ENCODE results near the gene RANBP3.
A peak's percentile ranks its signal among the peaks of the same experiment; 100 is the strongest.

The RANBP3 gene

GRCh38 chr19:6005321-6006069 is 27.6 kb upstream of the RANBP3 start:
- H3K4me1 ChIP-seq (ENCODE audit: control insufficient read depth, insufficient read depth, low read length) = no peaks in the 10 kb centered on the region
- H3K9me3 ChIP-seq (replicated peaks; ENCODE audit: low read length) = no peaks in the 10 kb centered on the region
- no peak overlapping the region for H3K9ac ChIP-seq (ENCODE audit: low read depth, low read length)
- H3K36me3 ChIP-seq (ENCODE audit: insufficient read depth, low read length) = no peaks in the 10 kb centered on the region
- no peak overlapping the region for H3K4me2 ChIP-seq (ENCODE audit: low read length)
- no peak overlapping the region for H3K4me3 ChIP-seq (ENCODE audit: low read length)
- no peaks in the 10 kb centered on the region for H3K27me3 ChIP-seq (ENCODE audit: control insufficient read depth, insufficient read depth, low read length)

DNA sequence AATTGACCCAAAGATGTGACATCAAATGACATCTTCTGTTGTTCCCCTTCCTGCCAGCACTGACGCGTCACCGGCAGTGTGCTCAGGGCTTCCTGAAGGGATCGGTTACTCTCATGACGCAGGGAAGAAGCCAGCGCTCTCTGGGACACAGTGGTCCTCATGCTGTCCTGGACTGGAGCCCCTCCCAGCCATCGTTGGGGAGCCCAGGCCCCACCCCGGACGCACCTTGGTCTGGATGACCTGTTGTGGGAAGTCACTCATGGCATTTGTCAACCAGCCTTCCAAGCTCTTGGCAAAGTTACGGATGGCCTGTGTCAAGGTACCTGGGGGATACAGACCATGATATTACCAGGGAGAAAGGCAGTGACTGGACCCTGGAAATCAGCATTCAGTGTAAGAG is 26.0 kb upstream of the RANBP3 start:
- H3K4me3 ChIP-seq (ENCODE audit: low read length) = no peak overlapping the region
- no peaks in the 10 kb centered on the region for H3K27me3 ChIP-seq (ENCODE audit: control insufficient read depth, insufficient read depth, low read length)
- H3K4me1 ChIP-seq (ENCODE audit: control insufficient read depth, insufficient read depth, low read length) = no peaks in the 10 kb centered on the region
- no peak overlapping the region for H3K9ac ChIP-seq (ENCODE audit: low read depth, low read length)
- no peak overlapping the region for H3K4me2 ChIP-seq (ENCODE audit: low read length)
- no peaks in the 10 kb centered on the region for H3K9me3 ChIP-seq (replicated peaks; ENCODE audit: low read length)
- no peaks in the 10 kb centered on the region for H3K36me3 ChIP-seq (ENCODE audit: insufficient read depth, low read length)

GRCh38 chr19:6002591-6002990 is 24.7 kb upstream of the RANBP3 start:
- H3K9ac ChIP-seq (ENCODE audit: low read depth, low read length) = no peak overlapping the region
- H3K36me3 ChIP-seq (ENCODE audit: insufficient read depth, low read length) = no peaks in the 10 kb centered on the region
- H3K9me3 ChIP-seq (replicated peaks; ENCODE audit: low read length) = no peaks in the 10 kb centered on the region
- no peak overlapping the region for H3K4me2 ChIP-seq (ENCODE audit: low read length)
- no peaks in the 10 kb centered on the region for H3K27me3 ChIP-seq (ENCODE audit: control insufficient read depth, insufficient read depth, low read length)
- no peak overlapping the region for H3K4me3 ChIP-seq (ENCODE audit: low read length)
- H3K4me1 ChIP-seq (ENCODE audit: control insufficient read depth, insufficient read depth, low read length) = no peaks in the 10 kb centered on the region

DNA sequence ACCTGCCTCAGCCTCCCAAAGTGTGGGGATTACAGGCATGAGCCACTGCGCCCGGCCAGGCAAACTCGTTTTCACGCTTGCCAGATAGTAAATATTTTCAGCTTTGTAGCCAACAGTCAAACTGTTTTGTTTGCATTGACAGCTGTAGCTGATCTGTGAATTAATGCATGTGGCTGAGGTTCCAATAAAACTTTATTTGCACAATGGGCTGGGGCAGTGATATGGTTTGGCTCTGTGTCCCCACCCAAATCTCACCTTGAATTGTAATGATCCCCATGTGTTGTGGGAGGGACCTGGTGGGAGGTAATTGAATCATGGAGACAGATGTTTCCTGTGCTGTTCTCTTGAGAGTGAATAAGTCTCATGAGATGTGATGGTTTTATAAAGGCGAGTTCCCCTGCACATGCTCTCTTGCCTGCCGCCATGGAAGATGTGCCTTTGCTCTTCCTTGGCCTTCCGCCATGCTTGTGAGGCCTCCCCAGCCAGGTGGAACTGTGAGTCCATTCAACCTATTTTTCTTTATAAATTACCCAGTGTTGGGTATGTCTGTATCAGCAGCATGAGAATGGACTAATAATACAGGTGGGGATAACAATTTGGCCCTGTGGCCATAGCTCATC is 22.4 kb upstream of the RANBP3 start:
- Histone ChIP-seq H3K4me2 (ENCODE audit: low read length) (no peak overlapping the region), H3K27me3 (ENCODE audit: control insufficient read depth, insufficient read depth, low read length) (no peaks in the 10 kb centered on the region), H3K36me3 (ENCODE audit: insufficient read depth, low read length) (no peaks in the 10 kb centered on the region), H3K4me3 (ENCODE audit: low read length) (no peak overlapping the region), H3K4me1 (ENCODE audit: control insufficient read depth, insufficient read depth, low read length) (no peaks in the 10 kb centered on the region), H3K9me3 (replicated peaks; ENCODE audit: low read length) (no peaks in the 10 kb centered on the region), H3K9ac (ENCODE audit: low read depth, low read length) (no peak overlapping the region)

- H3K36me3 ChIP-seq (ENCODE audit: insufficient read depth, low read length) = no peaks in the 10 kb centered on the region
- H3K27me3 ChIP-seq (ENCODE audit: control insufficient read depth, insufficient read depth, low read length) = no peaks in the 10 kb centered on the region
- no peaks in the 10 kb centered on the region for H3K4me1 ChIP-seq (ENCODE audit: control insufficient read depth, insufficient read depth, low read length)
- H3K9ac ChIP-seq (ENCODE audit: low read depth, low read length) = no peak overlapping the region
- no peaks in the 10 kb centered on the region for H3K9me3 ChIP-seq (replicated peaks; ENCODE audit: low read length)
- no peak overlapping the region for H3K4me2 ChIP-seq (ENCODE audit: low read length)
- H3K4me3 ChIP-seq (ENCODE audit: low read length) = no peak overlapping the region
Measured at GRCh38 chr19:5999693-6000092, 21.8 kb upstream of the RANBP3 start.

DNA sequence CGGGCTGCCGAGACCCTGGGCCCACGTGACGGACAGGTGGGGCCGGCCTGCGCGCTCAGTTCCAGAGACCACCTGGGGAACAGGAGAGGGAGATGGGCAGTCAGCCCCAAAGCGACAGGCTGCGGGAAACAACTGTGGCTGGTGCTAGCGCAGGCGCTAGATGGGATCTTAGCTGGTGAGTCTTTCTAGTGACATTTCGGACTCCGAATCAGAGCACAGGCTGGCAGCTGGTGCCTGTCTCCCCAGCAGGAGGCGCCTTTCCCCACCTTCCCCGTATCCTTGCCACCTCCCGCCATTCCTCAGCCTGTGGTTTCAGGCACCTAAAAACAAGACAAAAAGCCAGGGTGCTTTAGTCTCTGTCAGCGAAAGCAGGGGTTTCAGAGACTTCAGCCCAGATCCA is 19.4 kb upstream of the RANBP3 start:
- Histone ChIP-seq H3K4me3 (ENCODE audit: low read length) (no peak overlapping the region), H3K4me1 (ENCODE audit: control insufficient read depth, insufficient read depth, low read length) (peaks cover 9% of the 10 kb centered on the region), H3K9ac (ENCODE audit: low read depth, low read length) (no peak overlapping the region), H3K36me3 (ENCODE audit: insufficient read depth, low read length) (no peaks in the 10 kb centered on the region), H3K27me3 (ENCODE audit: control insufficient read depth, insufficient read depth, low read length) (no peaks in the 10 kb centered on the region), H3K4me2 (ENCODE audit: low read length) (no peak overlapping the region), H3K9me3 (replicated peaks; ENCODE audit: low read length) (no peaks in the 10 kb centered on the region)

GRCh38 chr19:5996623-5997320 is 18.8 kb upstream of the RANBP3 start:
- Histone ChIP-seq H3K36me3 (ENCODE audit: insufficient read depth, low read length) (no peaks in the 10 kb centered on the region), H3K4me3 (ENCODE audit: low read length) (no peak overlapping the region), H3K4me2 (ENCODE audit: low read length) (no peak overlapping the region), H3K27me3 (ENCODE audit: control insufficient read depth, insufficient read depth, low read length) (no peaks in the 10 kb centered on the region), H3K4me1 (ENCODE audit: control insufficient read depth, insufficient read depth, low read length) (peaks cover 9% of the 10 kb centered on the region), H3K9ac (ENCODE audit: low read depth, low read length) (no peak overlapping the region), H3K9me3 (replicated peaks; ENCODE audit: low read length) (no peaks in the 10 kb centered on the region)

GRCh38 chr19:5996102-5996501 is 18.2 kb upstream of the RANBP3 start:
- H3K36me3 ChIP-seq (ENCODE audit: insufficient read depth, low read length) = no peaks in the 10 kb centered on the region
- peaks cover 9% of the 10 kb centered on the region for H3K4me1 ChIP-seq (ENCODE audit: control insufficient read depth, insufficient read depth, low read length)
- no peaks in the 10 kb centered on the region for H3K27me3 ChIP-seq (ENCODE audit: control insufficient read depth, insufficient read depth, low read length)
- H3K9ac ChIP-seq (ENCODE audit: low read depth, low read length) = no peak overlapping the region
- H3K4me2 ChIP-seq (ENCODE audit: low read length) = no peak overlapping the region
- no peaks in the 10 kb centered on the region for H3K9me3 ChIP-seq (replicated peaks; ENCODE audit: low read length)
- no peak overlapping the region for H3K4me3 ChIP-seq (ENCODE audit: low read length)

DNA sequence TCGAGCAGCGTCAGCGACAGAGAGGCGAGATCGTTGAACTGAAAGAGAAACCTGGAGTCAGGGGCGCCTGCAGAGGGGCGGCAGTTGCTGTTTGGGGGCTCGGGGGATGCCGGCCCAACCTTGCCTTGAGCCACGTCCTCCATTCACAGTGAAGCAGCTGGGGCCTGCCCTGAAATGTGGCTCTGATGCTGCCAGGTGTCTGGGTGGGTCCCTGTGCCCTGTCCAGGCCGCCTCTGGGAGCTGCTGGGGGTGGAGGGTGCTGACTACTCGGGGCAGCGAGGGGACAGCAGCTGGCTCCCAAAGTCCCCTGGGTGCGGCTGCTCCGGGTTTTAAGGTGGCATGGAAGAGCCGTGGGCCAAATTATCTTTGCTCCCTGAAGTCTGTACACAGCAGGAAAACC is 17.7 kb upstream of the RANBP3 start:
- peaks cover 9% of the 10 kb centered on the region for H3K4me1 ChIP-seq (ENCODE audit: control insufficient read depth, insufficient read depth, low read length)
- no peak overlapping the region for H3K9ac ChIP-seq (ENCODE audit: low read depth, low read length)
- no peak overlapping the region for H3K4me3 ChIP-seq (ENCODE audit: low read length)
- no peaks in the 10 kb centered on the region for H3K36me3 ChIP-seq (ENCODE audit: insufficient read depth, low read length)
- no peak overlapping the region for H3K4me2 ChIP-seq (ENCODE audit: low read length)
- no peaks in the 10 kb centered on the region for H3K27me3 ChIP-seq (ENCODE audit: control insufficient read depth, insufficient read depth, low read length)
- no peaks in the 10 kb centered on the region for H3K9me3 ChIP-seq (replicated peaks; ENCODE audit: low read length)

GRCh38 chr19:5994405-5995165 is 16.6 kb upstream of the RANBP3 start:
- Histone ChIP-seq H3K27me3 (ENCODE audit: control insufficient read depth, insufficient read depth, low read length) (no peaks in the 10 kb centered on the region), H3K4me1 (ENCODE audit: control insufficient read depth, insufficient read depth, low read length) (peaks cover 9% of the 10 kb centered on the region), H3K4me2 (ENCODE audit: low read length) (peak overlapping the region; percentile 58), H3K9me3 (replicated peaks; ENCODE audit: low read length) (no peaks in the 10 kb centered on the region), H3K4me3 (ENCODE audit: low read length) (no peak overlapping the region), H3K36me3 (ENCODE audit: insufficient read depth, low read length) (no peaks in the 10 kb centered on the region), H3K9ac (ENCODE audit: low read depth, low read length) (no peak overlapping the region)

DNA sequence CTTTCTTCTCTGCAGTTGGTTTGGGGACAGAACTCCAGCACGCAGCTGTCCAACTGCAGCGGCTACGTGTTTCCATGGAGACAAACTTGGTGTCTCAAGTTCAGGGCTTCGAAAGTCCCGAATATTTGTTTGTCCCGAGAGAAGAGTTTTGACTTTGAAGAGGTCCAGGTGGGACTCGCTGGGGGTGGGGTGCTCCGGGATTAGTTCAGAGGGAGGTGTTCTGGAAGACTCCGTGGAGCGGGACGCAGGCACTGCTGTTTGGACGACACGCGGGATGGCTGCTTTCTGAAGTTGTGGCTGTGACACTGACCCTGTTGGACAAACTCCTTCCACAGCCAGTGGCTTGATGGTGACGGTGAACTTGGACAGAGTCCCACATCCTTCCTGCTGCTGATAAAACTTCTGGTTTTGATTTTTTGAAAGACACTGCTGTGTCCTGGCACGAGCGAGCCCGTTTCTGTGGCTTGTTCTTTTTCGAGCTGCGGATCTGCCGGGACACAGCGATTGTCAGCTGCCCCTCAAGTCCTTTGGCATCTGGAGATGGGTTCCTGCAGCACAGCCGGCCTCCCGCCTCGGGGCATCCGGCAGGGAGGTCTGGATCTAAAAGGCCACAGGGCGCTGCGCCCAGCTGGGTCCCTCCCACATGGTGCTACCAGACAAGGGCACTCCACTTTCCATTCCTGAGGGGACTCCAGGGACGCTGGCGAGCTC is 15.9 kb upstream of the RANBP3 start:
- Histone ChIP-seq H3K9ac (ENCODE audit: low read depth, low read length) (no peak overlapping the region), H3K9me3 (replicated peaks; ENCODE audit: low read length) (no peaks in the 10 kb centered on the region), H3K36me3 (ENCODE audit: insufficient read depth, low read length) (no peaks in the 10 kb centered on the region), H3K4me3 (ENCODE audit: low read length) (peak overlapping the region; percentile 35), H3K4me1 (ENCODE audit: control insufficient read depth, insufficient read depth, low read length) (peaks cover 9% of the 10 kb centered on the region), H3K27me3 (ENCODE audit: control insufficient read depth, insufficient read depth, low read length) (no peaks in the 10 kb centered on the region), H3K4me2 (ENCODE audit: low read length) (peak overlapping the region; percentile 58)
